ENCODE data around the gene ZNF101. TPM values are rescaled to one million over a fixed set of nuclear protein-coding genes. Genes with fewer than 3 reads are reported as not detected.
"Not testable (repeated sequence)": the region's sequence is repeated elsewhere in the genome, so short reads cannot be mapped to it uniquely, and the experiment has no call there.

Gene ZNF101
- total and polyA plus RNA-seq, 5 donors = 3.1 to 5.9 (median 4.3) TPM

DNA sequence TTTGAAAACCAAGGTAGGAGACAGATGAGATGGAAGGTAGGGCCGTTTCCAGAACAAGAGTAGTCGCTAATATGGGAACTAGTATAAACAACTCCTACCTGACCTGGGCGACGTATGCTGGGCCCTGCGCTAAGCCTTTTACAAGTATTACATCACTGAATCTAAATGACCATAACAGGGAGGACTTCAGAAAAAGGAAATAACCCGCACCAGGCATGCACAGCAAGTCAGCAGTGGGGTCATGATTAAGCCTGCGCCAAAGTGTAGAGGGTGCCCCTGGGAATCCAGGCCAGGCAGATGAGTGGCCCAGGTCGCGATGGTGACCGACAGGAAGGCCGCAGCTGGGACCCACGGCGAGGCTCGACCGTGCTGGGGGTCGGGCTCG lies 5.8 kb upstream of the ZNF101 start:
- peak overlapping the region; percentile 65 for H3K27ac ChIP-seq (ENCODE audit: low read length)
- no peak for DNase-seq
- intact Hi-C loops (cut with DNase I) = no loop called here
- 9% methylated on average over 17 of the region's 17 CpGs for WGBS
- no peaks in the 10 kb centered on the region for H3K27me3 ChIP-seq (ENCODE audit: control insufficient read depth, insufficient read depth)
- peak overlapping the region; percentile 86 for H3K4me3 ChIP-seq (ENCODE audit: low read length)
- peaks cover 2% of the 10 kb centered on the region for H3K4me1 ChIP-seq (ENCODE audit: control insufficient read depth, insufficient read depth, low read length)
- no peak for ATAC-seq
- no peaks in the 10 kb centered on the region for H3K9me3 ChIP-seq (ENCODE audit: control insufficient read depth, low read length)

DNA sequence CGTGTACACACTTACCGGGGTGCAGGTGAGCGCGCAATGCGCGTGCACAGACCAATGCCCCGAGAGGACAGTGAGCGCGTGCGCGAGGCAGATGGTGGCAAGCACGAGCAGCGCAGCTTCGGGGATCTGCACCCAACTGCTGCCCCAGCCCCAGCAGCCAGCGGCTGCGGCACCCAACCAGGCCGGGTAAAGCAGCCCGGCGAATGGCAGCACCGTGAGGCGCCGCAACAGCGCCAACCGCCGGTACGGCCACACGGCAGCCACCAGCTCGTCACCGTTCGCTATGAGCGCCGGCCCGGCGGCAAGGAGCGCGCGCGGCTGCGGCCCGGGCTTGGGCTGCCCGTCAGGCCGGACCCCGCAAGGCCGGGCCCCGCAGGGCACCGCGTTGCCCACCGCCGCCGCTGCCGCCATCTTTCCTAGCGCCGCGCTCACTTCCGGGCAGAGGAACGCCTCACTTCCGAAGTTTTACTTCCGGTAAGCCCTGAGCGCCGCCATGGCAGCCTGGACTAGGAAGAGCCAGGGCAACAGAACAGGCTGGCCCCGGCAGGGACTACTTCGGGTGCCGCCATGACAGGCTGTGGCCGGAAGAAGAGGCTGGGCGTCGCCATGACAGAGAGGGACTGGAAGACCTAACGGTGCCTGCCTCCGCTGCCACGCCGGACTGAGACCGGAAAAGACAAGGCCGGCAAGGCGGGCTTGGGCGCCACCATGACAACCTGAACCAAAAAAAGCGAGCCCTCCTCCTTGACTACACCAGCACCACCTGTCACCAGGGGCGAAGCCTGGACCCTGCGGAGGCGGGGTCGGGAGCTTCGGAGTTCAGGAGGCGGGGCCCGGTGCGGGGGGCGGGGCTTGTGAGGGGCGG lies 5.2 kb upstream of the ZNF101 start, which contains the start of gene ATP13A1:
Gene ATP13A1, minus strand, starts transcription at position 421 of the 865 bp plus-strand sequence. Its CDS starts 10 bp downstream, at position 411.
- intact Hi-C loops (cut with DNase I) = no loop called here
- peak within 1 kb of the TSS; percentile 86 for H3K4me3 ChIP-seq (ENCODE audit: low read length)
- under 1% methylated on average over 85 of the region's 85 CpGs for WGBS
- DNase-seq (peak; percentile 98 to 99 (median 98)), ATAC-seq (peak; percentile 97 to 98)
- peak within 1 kb of the TSS; percentile 100 for H3K27ac ChIP-seq (ENCODE audit: low read length)
- H3K9me3 ChIP-seq (ENCODE audit: control insufficient read depth, low read length) = no peaks in the 10 kb centered on the region
- no peaks in the 10 kb centered on the region for H3K27me3 ChIP-seq (ENCODE audit: control insufficient read depth, insufficient read depth)
- peaks cover 2% of the 10 kb centered on the region for H3K4me1 ChIP-seq (ENCODE audit: control insufficient read depth, insufficient read depth, low read length)

DNA sequence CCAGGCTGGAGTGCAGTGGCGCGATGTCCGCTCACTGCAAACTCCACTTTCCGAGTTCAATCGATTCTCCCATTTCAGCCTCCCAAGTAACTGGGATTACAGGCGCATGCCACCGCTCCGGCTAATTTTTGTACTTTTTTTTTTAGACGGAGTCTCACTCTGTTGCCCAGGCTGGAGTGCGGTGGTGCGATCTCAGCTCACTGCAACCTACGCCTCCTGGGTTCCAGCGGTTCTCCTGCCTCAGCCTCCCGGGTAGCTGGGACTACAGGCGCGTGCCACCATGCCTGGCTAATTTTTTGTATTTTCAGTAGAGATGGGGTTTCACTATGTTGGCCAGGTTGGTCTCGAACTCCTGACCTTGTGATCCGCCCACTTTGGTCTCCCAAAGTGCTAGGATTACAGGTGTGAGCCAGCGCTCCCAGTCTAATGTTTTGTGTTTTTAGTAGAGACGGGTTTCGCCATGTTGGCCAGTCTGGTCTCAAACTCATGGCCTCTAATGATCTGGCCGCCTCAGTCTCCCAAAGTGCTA lies 3.2 kb upstream of the ZNF101 start:
- intact Hi-C loops (cut with DNase I) = not testable (repeated sequence)

DNA sequence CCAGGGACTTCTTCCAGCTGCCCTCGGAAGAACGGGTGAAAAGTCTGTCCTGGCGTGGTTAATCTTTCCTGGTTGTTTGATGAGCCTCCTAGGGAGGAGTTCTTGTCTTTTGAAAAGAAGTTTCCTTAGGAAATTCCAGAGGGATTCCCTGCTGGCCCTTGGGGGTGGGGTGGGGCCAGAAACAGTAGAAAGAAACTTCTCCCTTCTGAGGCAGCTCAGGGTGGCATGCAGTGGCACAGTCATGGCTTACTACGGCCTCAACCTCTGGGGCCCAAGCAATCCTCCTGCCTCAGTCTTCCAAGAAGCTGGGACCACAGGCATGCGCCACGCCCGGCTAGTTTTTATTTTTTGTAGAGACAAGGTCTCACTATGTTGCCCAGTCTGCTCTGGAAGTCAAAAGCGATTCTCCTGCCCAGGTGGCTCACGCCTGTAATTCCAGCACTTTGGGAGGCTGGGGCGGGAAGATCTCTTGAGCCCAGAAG lies 1.5 kb downstream of the ZNF101 start:
- Histone ChIP-seq H3K4me3 (ENCODE audit: low read length) (no peak overlapping the region), H3K27me3 (ENCODE audit: control insufficient read depth, insufficient read depth) (no peaks in the 10 kb centered on the region), H3K4me1 (ENCODE audit: control insufficient read depth, insufficient read depth, low read length) (no peaks in the 10 kb centered on the region), H3K27ac (ENCODE audit: low read length) (no peak overlapping the region), H3K9me3 (ENCODE audit: control insufficient read depth, low read length) (no peaks in the 10 kb centered on the region)
- ATAC-seq = no peak
- DNase-seq = no peak
- 77% methylated on average over 10 of the region's 10 CpGs for WGBS
- intact Hi-C loops (cut with DNase I) = no loop called here

More for the DNA sequence above, 3.2 kb upstream of the ZNF101 start:
- H3K9me3 ChIP-seq (ENCODE audit: control insufficient read depth, low read length); H3K4me1 ChIP-seq (ENCODE audit: control insufficient read depth, insufficient read depth, low read length); H3K27ac ChIP-seq (ENCODE audit: low read length); DNase-seq; H3K4me3 ChIP-seq (ENCODE audit: low read length); ATAC-seq; H3K27me3 ChIP-seq (ENCODE audit: control insufficient read depth, insufficient read depth): not testable (repeated sequence)
- WGBS = 98% methylated on average over 22 of the region's 22 CpGs

DNA sequence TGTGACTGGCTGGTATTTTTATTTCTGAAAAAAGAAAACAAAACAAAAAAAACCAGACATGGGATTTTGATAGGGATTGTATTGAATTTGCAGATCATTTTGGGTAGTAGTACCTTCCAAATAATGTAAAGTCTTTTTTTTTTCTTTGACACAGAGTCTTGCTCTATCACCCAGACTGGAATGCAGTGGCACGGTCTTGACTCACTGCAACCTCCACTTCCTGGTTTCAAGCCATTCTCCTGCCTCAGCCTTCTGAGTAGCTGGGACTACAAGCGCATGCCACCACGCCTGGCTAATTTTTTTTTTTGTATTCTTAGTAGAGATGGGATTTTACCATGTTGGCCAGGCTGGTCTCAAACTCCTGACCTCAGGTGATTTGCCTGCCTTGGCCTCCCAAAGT lies 4.2 kb downstream of the ZNF101 start:
- H3K27ac ChIP-seq (ENCODE audit: low read length) = no peak overlapping the region
- no peak overlapping the region for H3K4me3 ChIP-seq (ENCODE audit: low read length)
- intact Hi-C loops (cut with DNase I) = no loop called here
- ATAC-seq (no peak), DNase-seq (no peak)
- no peaks in the 10 kb centered on the region for H3K27me3 ChIP-seq (ENCODE audit: control insufficient read depth, insufficient read depth)
- no peaks in the 10 kb centered on the region for H3K4me1 ChIP-seq (ENCODE audit: control insufficient read depth, insufficient read depth, low read length)
- H3K9me3 ChIP-seq (ENCODE audit: control insufficient read depth, low read length) = no peaks in the 10 kb centered on the region
- 92% methylated on average over 3 of the region's 3 CpGs for WGBS

DNA sequence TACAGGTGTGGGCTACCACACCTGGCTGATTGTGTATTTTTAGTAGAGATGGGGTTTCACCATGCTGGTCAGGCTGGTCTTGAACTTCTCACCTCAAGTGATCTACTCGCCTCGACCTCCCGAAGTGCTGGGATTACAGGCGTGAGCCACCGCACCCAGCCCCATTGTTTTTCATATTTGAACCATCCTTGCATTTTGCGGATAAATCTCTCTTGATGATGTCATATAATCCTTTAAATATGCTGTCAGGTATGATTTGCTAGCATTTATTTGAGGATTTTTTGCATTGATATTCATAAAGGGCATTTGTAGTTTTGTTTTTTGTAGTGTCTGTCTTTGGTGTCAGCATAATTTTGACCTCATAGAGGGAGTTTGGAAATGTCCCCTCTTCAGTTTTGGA lies 5.7 kb downstream of the ZNF101 start:
- intact Hi-C loops (cut with DNase I) = no loop called here
- 97% methylated on average over 6 of the region's 6 CpGs for WGBS
- Histone ChIP-seq H3K27me3 (ENCODE audit: control insufficient read depth, insufficient read depth) (no peaks in the 10 kb centered on the region), H3K4me1 (ENCODE audit: control insufficient read depth, insufficient read depth, low read length) (no peaks in the 10 kb centered on the region), H3K4me3 (ENCODE audit: low read length) (no peak overlapping the region), H3K9me3 (ENCODE audit: control insufficient read depth, low read length) (peaks cover 3% of the 10 kb centered on the region), H3K27ac (ENCODE audit: low read length) (no peak overlapping the region)
- ATAC-seq (no peak), DNase-seq (no peak)

DNA sequence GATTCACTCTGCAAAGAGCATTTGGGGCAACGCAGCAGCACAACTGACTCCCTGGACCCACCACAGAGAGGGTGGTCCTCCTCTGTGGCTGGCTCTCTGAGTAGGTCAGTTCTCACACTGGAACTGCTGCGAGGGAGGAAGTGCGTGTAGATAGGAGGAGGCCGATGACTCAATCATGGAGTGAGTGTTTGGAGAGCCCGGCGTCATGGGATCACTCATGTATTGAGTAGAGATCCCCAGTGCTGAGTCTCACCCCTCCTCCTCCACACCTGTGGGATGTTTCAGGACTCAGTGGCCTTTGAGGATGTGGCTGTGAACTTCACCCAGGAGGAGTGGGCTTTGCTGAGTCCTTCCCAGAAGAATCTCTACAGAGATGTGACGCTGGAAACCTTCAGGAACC lies 8.9 kb downstream of the ZNF101 start:
- H3K27me3 ChIP-seq (ENCODE audit: control insufficient read depth, insufficient read depth) = no peaks in the 10 kb centered on the region
- 95% methylated on average over 7 of the region's 7 CpGs for WGBS
- intact Hi-C loops (cut with DNase I) = no loop called here
- H3K9me3 ChIP-seq (ENCODE audit: control insufficient read depth, low read length) = peaks cover 5% of the 10 kb centered on the region
- no peak overlapping the region for H3K4me3 ChIP-seq (ENCODE audit: low read length)
- no peaks in the 10 kb centered on the region for H3K4me1 ChIP-seq (ENCODE audit: control insufficient read depth, insufficient read depth, low read length)
- no peak for DNase-seq
- no peak for ATAC-seq
- no peak overlapping the region for H3K27ac ChIP-seq (ENCODE audit: low read length)

DNA sequence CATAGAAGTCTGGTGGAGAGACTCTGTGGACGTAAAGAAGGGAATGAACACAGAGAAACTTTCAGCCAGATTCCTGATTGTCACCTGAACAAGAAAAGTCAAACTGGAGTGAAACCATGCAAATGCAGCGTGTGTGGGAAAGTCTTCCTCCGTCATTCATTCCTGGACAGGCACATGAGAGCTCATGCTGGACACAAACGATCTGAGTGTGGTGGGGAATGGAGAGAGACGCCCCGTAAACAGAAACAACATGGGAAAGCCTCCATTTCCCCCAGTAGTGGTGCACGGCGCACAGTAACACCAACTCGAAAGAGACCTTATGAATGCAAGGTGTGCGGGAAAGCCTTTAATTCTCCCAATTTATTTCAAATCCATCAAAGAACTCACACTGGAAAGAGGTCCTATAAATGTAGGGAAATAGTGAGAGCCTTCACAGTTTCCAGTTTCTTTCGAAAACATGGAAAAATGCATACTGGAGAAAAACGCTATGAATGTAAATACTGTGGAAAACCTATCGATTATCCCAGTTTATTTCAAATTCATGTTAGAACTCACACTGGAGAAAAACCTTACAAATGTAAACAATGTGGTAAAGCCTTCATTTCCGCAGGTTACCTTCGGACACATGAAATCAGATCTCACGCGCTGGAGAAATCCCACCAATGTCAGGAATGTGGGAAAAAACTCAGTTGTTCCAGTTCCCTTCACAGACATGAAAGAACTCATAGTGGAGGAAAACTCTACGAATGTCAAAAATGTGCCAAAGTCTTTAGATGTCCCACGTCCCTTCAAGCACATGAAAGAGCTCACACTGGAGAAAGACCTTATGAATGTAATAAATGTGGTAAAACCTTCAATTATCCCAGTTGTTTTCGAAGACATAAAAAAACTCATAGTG lies 10.8 kb downstream of the ZNF101 start:
- DNase-seq = no peak
- WGBS = 97% methylated on average over 20 of the region's 20 CpGs
- Histone ChIP-seq H3K9me3 (ENCODE audit: control insufficient read depth, low read length) (peaks cover 5% of the 10 kb centered on the region), H3K27me3 (ENCODE audit: control insufficient read depth, insufficient read depth) (no peaks in the 10 kb centered on the region), H3K27ac (ENCODE audit: low read length) (no peak overlapping the region), H3K4me3 (ENCODE audit: low read length) (no peak overlapping the region), H3K4me1 (ENCODE audit: control insufficient read depth, insufficient read depth, low read length) (no peaks in the 10 kb centered on the region)
- intact Hi-C loops (cut with DNase I) = no loop called here
- no peak for ATAC-seq

DNA sequence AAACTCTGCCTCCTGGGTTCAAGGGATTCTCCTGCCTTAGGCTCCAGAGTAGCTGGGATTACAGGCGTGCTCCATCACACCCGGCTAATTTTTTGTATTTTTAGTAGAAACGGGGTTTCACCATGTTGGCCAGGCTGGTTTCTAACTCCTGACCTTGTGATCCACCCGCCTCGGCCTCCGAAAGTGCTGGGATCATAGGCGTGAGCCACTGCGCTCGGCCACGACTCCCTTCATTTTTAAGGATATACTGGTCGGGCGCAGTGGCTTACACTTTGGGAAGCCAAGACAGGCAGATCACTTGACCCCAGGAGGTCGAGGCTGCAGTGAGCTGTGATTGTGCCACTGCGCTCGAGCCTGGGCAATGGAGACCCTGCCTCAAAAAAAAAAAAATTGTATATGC lies 17.5 kb downstream of the ZNF101 start:
- DNase-seq; H3K4me1 ChIP-seq (ENCODE audit: control insufficient read depth, insufficient read depth, low read length); H3K4me3 ChIP-seq (ENCODE audit: low read length); intact Hi-C loops (cut with DNase I); H3K27ac ChIP-seq (ENCODE audit: low read length); ATAC-seq; H3K9me3 ChIP-seq (ENCODE audit: control insufficient read depth, low read length); H3K27me3 ChIP-seq (ENCODE audit: control insufficient read depth, insufficient read depth): not testable (repeated sequence)
- 98% methylated on average over 15 of the region's 15 CpGs for WGBS

DNA sequence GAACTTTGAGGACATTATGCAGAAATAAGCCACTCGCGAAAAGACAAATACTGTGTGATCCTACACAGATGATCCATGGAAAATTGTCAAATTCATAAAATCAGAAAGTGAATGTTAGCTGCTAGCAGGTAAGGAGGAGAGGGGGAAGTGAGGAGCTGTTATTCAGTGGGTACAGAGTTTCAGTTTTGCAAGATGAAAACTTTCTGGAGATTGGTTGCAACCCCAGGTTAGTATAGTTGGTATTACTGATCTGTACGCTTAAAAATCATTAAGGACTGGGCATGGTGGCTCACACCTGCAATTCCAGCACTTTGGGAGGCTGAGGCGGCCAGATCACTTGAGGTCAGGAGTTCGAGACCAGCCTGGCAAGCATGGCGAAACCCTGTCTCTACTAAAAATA lies 17.9 kb downstream of the ZNF101 start:
- 97% methylated on average over 6 of the region's 6 CpGs for WGBS
- ATAC-seq (no peak), DNase-seq (no peak)
- intact Hi-C loops (cut with DNase I) = no loop called here
- no peak overlapping the region for H3K4me3 ChIP-seq (ENCODE audit: low read length)
- no peak overlapping the region for H3K27ac ChIP-seq (ENCODE audit: low read length)
- no peaks in the 10 kb centered on the region for H3K9me3 ChIP-seq (ENCODE audit: control insufficient read depth, low read length)
- no peaks in the 10 kb centered on the region for H3K27me3 ChIP-seq (ENCODE audit: control insufficient read depth, insufficient read depth)
- no peaks in the 10 kb centered on the region for H3K4me1 ChIP-seq (ENCODE audit: control insufficient read depth, insufficient read depth, low read length)

DNA sequence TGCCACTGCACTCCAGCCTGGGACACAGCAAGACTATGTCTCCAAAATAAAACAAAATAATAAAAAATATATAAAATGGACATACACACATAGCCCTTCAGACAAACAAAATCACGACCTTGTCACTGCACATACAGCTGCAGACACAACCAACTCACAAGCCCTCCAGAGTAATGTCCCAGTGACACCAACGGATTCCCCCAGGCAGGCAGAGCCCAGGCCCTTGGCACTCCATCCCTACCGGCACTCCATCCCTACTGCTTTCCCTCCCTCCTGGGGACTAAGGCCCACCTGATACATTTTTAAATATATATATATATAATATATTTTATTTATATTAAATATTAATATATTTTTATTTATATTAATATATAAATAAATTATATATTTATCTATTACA lies 18.5 kb downstream of the ZNF101 start:
- DNase-seq = no peak
- Histone ChIP-seq H3K9me3 (ENCODE audit: control insufficient read depth, low read length) (no peaks in the 10 kb centered on the region), H3K4me3 (ENCODE audit: low read length) (no peak overlapping the region), H3K27ac (ENCODE audit: low read length) (no peak overlapping the region), H3K4me1 (ENCODE audit: control insufficient read depth, insufficient read depth, low read length) (no peaks in the 10 kb centered on the region), H3K27me3 (ENCODE audit: control insufficient read depth, insufficient read depth) (no peaks in the 10 kb centered on the region)
- WGBS = over 99% methylated on average over 3 of the region's 3 CpGs
- no peak for ATAC-seq
- intact Hi-C loops (cut with DNase I) = no loop called here

All from right cardiac atrium (tissue), 5 donors.